Esophagus muscularis mucosa (tissue), 3 donors: ENCODE measurements around the gene MOCS1.

Experiments used
- CTCF ChIP-seq, 3 experiments: fragments of 200-600 bp in 2 of 3; fragments of 450-650 bp in 1 of 3; sonication (generic) in 2 of 3; IDR thresholded peaks; one replicate each; pipeline ENCODE4 v1.5.1; 2017 to 2019; ENCODE audit warnings: antibody characterized with exemption in 3 of 3, mild to moderate bottlenecking in 2 of 3, moderate library complexity in 1 of 3
- POLR2AphosphoS5 ChIP-seq, 2 donors: sonication (generic); formaldehyde crosslinking; IDR thresholded peaks; one replicate each; pipeline ENCODE4 v1.6.1; 2017; ENCODE audit warnings: antibody characterized with exemption in 2 of 2

- no peak for TF ChIP-seq CTCF (IDR thresholded peaks at IDR 0.05)
- no peak for TF ChIP-seq POLR2AphosphoS5 (IDR thresholded peaks at IDR 0.05)
Measured at GRCh38 chr6:39902136-39902535, 32.1 kb downstream of the MOCS1 start.
